GM12872 (cell line): ENCODE results near the gene ILF3.

ENCODE experiments used
- TF ChIP-seq, protein P1 (sequence below): IDR thresholded peaks from 3 replicates; pipeline ENCODE4 v1.5.1; 2011; ENCODE audit warnings: low read depth, mild to moderate bottlenecking, low read length, moderate library complexity; ENCODE audit not compliant: insufficient read depth

ILF3 gene

DNA sequence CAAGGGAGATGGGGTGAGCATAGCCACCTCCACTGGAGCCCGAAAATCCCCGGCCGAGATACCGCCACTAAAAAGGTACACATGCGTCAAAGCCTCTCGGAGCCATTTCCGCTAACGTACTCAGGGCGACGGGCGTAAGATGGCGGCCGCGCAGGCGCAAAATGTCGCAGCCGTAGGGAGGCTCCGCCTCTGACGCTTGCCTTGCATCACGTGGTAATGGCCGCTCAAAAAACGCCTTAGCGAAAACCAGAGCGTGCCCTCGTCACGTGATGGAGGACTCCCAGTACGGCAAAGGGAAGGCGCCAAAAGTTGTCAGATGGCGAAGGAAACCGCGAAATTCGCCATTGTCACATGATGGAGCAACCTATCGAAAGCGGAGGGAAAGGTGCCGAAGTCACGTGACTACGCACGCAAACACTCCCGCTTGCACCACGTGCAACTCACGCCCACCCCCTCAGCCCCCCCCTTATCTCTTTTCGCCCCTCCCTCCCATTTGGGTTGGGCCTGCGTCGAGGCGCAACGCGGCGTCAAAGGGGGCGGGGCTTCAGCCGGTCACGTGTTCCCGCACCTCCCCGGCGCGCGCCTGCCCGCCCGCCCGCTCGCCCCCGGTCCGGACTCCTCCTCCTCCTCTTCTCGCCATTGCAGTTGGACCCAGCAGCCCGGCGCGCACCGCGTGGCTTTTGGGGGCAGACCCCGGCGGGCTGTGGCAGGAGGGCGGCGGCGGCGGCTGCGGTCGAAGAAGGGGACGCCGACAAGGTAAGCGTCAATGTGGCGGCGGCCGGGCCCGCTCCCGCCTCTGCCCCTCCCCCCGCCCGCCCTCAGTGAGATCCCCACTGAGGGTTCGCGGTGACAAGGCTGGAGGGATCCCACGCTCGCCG, at the start of gene ILF3:
Gene ILF3 (plus strand): TSS at position 615 of the 878 bp plus-strand sequence. CDS start 16,260 bp downstream, outside the sequence.
- TF ChIP-seq, protein P1, sequence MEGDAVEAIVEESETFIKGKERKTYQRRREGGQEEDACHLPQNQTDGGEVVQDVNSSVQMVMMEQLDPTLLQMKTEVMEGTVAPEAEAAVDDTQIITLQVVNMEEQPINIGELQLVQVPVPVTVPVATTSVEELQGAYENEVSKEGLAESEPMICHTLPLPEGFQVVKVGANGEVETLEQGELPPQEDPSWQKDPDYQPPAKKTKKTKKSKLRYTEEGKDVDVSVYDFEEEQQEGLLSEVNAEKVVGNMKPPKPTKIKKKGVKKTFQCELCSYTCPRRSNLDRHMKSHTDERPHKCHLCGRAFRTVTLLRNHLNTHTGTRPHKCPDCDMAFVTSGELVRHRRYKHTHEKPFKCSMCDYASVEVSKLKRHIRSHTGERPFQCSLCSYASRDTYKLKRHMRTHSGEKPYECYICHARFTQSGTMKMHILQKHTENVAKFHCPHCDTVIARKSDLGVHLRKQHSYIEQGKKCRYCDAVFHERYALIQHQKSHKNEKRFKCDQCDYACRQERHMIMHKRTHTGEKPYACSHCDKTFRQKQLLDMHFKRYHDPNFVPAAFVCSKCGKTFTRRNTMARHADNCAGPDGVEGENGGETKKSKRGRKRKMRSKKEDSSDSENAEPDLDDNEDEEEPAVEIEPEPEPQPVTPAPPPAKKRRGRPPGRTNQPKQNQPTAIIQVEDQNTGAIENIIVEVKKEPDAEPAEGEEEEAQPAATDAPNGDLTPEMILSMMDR: no peak

DNA sequence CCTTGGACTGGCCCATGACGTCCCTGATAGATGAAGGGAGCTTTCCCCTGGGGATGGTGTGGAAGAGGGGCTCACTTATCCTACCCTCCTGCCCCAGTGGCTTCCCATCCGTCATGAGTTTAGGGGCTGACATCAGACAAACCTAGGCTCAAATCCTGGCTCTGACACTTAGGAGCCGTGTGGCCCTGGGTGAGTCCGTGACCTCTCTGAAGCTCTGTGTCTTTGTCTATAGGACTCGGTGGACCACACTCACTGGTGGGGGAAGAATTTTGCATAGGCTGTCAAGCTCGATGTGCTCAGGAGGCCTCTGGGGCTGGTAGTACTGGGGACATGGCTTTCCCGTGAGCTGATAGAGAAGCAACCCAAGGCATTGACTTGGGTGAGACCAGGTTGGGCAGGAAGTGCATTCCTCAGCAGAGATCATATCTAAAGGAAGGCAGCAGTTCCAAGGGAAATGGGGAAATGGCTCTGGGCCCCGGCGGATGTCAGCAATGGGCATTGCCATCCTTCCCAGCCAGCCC, 49.6 kb upstream of the ILF3 start:
- TF ChIP-seq, protein P1: no peak

- TF ChIP-seq, protein P1: no peak
Observed at GRCh38 chr19:10611907-10612306, 42.2 kb upstream of the ILF3 start.

- TF ChIP-seq, protein P1: no peak
Observed at GRCh38 chr19:10612499-10613119, 41.5 kb upstream of the ILF3 start.

GRCh38 chr19:10615429-10616023, 38.6 kb upstream of the ILF3 start:
- TF ChIP-seq, protein P1: no peak

DNA sequence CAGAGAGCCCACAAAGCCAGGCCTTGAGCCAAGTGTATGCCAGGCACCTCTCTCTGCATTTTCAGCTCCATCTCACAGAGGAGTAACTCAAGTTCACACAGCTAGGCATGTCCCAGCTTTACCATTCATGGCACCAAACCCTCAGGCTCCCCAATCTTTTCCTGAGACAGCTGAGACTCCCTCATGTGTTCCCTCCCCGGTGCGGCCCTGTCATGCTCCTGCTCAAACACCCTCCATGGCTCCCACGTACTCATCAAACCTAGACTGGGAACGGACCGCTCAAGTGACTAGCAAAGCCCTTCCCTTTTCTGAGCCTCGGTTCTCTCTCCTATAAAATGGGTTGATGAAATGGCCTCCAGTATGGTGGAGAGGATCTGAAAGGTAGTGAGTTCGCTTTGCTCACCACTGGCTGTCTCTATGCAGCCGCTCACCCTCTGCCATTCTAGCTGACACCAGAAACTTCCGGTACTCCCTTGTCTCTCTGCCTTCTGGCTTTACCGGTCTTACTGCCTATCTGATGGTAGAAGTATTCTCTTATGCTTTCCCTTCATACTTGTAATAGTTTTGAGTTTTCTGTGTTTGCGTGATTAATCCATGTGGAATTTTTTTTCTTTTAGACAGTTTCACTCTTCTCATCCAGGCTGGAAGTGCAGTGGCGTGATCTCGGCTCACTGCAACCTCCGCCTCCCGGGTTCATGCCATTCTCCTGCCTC, 36.6 kb upstream of the ILF3 start:
- TF ChIP-seq, protein P1: no peak
